Stimulated activated naive CD8-positive, alpha-beta T cell treated with anti-CD3 and anti-CD28 coated beads, Interleukin-15, amount 100 ng/mL, for 72 hours (primary cell): ENCODE measurements around the gene MYH9.
"Not testable (repeated sequence)": the region's sequence is repeated elsewhere in the genome, so short reads cannot be mapped to it uniquely, and the experiment has no call there.

ENCODE experiments used
- ATAC-seq: fragments of 150-1000 bp; cut with Tn5 transposase; 2 replicates; pipeline ENCODE4 v1.10.0; 2021; ENCODE audit warnings: mild to moderate bottlenecking, moderate library complexity
- DNase-seq, 2 donors: peaks; one replicate each; pipeline ENCODE4 v3.0.0; 2021 to 2022
- H3K27ac Mint-ChIP-seq, 2 donors: one replicate each; pipeline ENCODE4 v1.8.0; 2022; ENCODE audit warnings: mild to moderate bottlenecking in 2 of 2, mixed read lengths in 2 of 2, moderate library complexity in 2 of 2
- H3K27me3 Mint-ChIP-seq: one replicate; pipeline ENCODE4 v1.8.0; 2022; ENCODE audit warnings: mixed read lengths
- H3K4me1 Mint-ChIP-seq: one replicate; pipeline ENCODE4 v1.8.0; 2022; ENCODE audit warnings: mild to moderate bottlenecking, mixed read lengths
- H3K4me3 Mint-ChIP-seq, 2 donors: one replicate each; pipeline ENCODE4 v1.8.0; 2022; ENCODE audit warnings: mild to moderate bottlenecking in 2 of 2, mixed read lengths in 2 of 2, moderate library complexity in 1 of 2
- H3K9me3 Mint-ChIP-seq, 2 donors: one replicate each; pipeline ENCODE4 v1.8.0; 2022; ENCODE audit warnings: mixed read lengths in 2 of 2

The MYH9 gene

GRCh38 chr22:36251979-36252608 lies 135.7 kb downstream of the MYH9 start:
- Mint-ChIP-seq H3K9me3 (peaks cover 9 to 12% of the 10 kb centered on the region in 2 donors), H3K4me1 (peaks cover 55% of the 10 kb centered on the region), H3K27ac (peak overlapping the region in 1 of 2 donors; percentile 30), H3K4me3 (peak overlapping the region; percentile 89 to 96)
- not testable (repeated sequence) for ATAC-seq, DNase-seq, H3K27me3 Mint-ChIP-seq

DNA sequence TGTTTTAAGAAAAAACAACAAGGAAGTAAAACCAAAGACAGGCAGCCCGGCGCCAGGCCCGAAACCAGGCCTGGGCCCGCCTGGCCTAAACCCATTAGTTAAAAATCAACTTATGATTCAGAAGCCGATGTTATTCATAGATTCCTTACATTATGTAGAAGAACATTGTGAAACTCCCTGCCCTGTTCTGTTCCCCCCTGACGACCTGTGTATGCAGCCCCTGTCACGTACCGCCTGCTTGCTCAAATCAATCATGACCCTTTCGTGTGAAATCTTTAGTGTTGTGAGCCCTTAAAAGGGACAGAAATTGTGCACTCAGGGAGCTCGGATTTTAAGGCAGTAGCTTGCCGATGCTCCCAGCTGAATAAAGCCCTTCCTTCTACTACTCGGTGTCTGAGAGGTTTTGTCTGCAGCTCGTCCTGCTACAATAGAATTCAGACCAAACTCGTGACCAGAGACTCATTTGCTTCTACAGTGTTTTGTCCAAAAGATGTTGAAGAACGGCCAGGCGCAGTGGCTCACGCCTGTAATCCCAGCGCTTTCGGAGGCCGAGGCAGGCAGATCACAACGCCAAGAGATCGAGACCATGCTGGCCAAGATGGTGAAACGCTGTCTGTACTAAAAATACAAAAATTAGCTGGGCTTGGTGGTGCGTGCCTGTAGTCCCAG lies 137.3 kb downstream of the MYH9 start:
- Mint-ChIP-seq H3K9me3 (peaks cover 9 to 12% of the 10 kb centered on the region in 2 donors), H3K4me1 (peaks cover 38% of the 10 kb centered on the region)
- ATAC-seq, H3K4me3 Mint-ChIP-seq, H3K27me3 Mint-ChIP-seq, DNase-seq, H3K27ac Mint-ChIP-seq: not testable (repeated sequence)

- H3K4me1 Mint-ChIP-seq: peaks cover 26% of the 10 kb centered on the region
- H3K9me3 Mint-ChIP-seq: peaks cover 9 to 12% of the 10 kb centered on the region in 2 donors
These were observed 138.6 kb downstream of the MYH9 start for GRCh38 chr22:36249160-36249559.

GRCh38 chr22:36247955-36248354 lies 139.8 kb downstream of the MYH9 start:
- DNase-seq (no peak), ATAC-seq (no peak)
- H3K4me3 Mint-ChIP-seq: no peak overlapping the region
- H3K27me3 Mint-ChIP-seq: no peaks in the 10 kb centered on the region
- H3K4me1 Mint-ChIP-seq: peaks cover 14% of the 10 kb centered on the region
- no peak overlapping the region for H3K27ac Mint-ChIP-seq
- peaks cover 9 to 12% of the 10 kb centered on the region in 2 donors for H3K9me3 Mint-ChIP-seq

More at GRCh38 chr22:36249160-36249559, 138.6 kb downstream of the MYH9 start:
- Mint-ChIP-seq H3K27ac (no peak overlapping the region), H3K4me3 (no peak overlapping the region), H3K27me3 (no peaks in the 10 kb centered on the region)
- ATAC-seq (no peak), DNase-seq (no peak)

DNA sequence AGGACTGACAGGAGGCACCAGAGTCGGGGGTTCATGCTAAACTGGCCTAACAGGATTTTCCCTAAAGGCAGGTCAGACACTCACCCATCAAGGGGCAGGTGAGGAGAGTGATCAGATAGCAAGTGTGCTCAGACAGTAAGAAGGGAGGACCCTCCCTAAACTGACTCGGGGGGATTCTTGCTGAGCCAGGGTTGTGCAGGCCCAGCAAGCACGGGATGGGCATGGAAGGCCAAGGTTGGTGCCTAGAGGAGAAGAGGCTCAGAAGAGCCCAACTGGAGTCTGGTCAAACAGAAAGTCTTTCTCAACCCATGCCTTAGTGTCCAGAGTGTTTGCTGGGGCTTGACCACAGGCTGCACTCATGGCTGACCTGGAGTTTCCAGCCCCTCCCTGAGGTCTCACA lies 141.0 kb downstream of the MYH9 start:
- Mint-ChIP-seq H3K9me3 (peaks cover 12 to 14% of the 10 kb centered on the region in 2 donors), H3K4me1 (peaks cover 1% of the 10 kb centered on the region), H3K27ac (no peak overlapping the region), H3K27me3 (no peaks in the 10 kb centered on the region), H3K4me3 (no peak overlapping the region)
- ATAC-seq (no peak), DNase-seq (no peak)

DNA sequence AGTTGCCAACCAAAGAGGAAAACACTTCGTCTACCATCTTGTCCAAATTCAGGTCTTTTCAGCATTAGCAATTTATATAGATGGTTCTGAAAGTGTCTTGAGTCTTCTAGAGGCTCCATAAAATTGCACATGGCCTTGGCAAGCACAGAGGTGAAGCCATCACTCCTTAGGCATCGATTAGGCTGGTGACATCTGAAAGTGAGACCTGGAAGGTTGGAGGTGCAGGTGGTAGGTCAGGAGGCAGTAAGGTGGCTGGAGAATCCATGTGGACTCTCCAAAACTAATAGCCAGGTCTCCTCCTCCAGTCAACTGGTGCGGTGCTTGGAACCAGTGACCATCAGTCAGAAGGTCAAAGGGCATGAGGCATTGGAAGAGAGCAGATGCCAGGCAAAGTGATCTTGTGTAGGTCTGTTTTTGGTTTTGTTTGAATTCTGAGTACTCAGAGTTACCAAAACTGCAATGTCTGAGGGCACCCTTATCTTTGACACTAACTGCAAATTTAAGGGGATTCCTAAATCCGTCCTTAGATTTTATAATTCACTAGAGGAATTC lies 141.9 kb downstream of the MYH9 start:
- H3K4me1 Mint-ChIP-seq: no peaks in the 10 kb centered on the region
- DNase-seq (no peak), ATAC-seq (no peak)
- H3K4me3 Mint-ChIP-seq: no peak overlapping the region
- H3K27me3 Mint-ChIP-seq: no peaks in the 10 kb centered on the region
- no peak overlapping the region for H3K27ac Mint-ChIP-seq
- H3K9me3 Mint-ChIP-seq: peaks cover 12 to 14% of the 10 kb centered on the region in 2 donors

DNA sequence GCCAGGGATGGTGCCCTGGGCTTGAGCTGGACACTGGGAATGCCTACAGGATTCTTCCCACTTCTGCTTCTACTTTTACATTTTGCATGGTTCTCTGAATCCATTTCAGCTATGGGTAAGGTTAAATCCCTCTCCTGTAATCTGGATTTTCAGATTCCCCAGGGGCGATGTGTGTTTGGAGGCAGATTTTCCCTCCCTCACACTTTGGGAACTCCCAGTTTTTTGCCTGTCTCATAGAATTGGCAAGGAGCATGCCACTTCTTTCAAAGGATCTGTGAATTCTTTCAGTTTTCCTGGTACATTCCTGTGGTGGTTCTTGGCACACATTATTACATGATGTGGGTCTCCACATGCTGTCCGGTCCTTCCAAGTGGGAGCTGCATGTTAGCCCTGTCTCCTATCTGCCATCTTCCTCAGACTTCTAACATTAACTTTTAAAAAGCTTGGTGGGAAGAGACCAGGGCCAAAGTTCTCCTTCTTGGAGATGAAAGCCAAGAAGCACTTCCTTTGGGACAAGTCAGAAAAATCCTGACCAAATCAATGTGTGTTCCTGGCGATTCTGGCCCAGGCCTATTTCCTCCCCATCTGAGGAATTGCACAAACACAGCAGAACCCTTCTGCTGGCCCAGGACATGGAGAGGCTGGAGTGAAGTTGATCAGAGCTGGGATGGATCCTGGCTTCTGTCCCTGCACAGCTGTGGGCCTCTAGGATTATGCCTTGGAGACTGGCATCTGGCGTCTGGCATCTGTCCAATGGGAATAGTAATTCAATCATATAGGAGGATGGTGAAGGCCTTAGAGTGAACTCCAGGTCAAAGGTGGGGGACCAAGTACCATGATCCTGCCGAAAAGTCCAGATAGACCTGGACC lies 143.0 kb downstream of the MYH9 start:
- Mint-ChIP-seq H3K4me1 (peaks cover 5% of the 10 kb centered on the region), H3K9me3 (peaks cover 12 to 14% of the 10 kb centered on the region in 2 donors), H3K4me3 (no peak overlapping the region), H3K27ac (peak overlapping the region in 1 of 2 donors; percentile 79), H3K27me3 (no peaks in the 10 kb centered on the region)
- ATAC-seq (no peak), DNase-seq (no peak)

DNA sequence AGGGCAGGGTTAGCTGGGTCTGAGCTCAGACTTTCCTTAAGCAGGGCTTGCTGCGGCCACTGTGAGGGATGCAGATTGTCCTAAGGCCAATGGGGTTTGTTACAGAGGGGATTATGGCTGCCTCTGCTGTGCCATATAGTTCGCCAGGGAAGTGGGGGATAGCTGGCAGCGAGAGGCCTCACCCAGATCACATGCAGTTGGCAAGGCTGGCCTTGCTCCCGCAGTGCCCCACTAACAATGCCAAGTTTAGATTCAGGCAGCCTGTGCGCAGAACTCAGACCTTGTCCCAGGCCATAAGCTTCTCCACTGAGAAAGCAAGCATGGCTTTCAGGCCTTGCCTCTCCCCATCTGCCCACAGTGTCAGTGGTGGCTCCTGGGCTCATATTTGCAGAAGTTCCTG lies 143.8 kb downstream of the MYH9 start:
- Mint-ChIP-seq H3K4me3 (no peak overlapping the region), H3K4me1 (peaks cover 10% of the 10 kb centered on the region), H3K9me3 (peaks cover 12 to 14% of the 10 kb centered on the region in 2 donors), H3K27ac (no peak overlapping the region), H3K27me3 (no peaks in the 10 kb centered on the region)
- ATAC-seq: no peak
- no peak for DNase-seq

DNA sequence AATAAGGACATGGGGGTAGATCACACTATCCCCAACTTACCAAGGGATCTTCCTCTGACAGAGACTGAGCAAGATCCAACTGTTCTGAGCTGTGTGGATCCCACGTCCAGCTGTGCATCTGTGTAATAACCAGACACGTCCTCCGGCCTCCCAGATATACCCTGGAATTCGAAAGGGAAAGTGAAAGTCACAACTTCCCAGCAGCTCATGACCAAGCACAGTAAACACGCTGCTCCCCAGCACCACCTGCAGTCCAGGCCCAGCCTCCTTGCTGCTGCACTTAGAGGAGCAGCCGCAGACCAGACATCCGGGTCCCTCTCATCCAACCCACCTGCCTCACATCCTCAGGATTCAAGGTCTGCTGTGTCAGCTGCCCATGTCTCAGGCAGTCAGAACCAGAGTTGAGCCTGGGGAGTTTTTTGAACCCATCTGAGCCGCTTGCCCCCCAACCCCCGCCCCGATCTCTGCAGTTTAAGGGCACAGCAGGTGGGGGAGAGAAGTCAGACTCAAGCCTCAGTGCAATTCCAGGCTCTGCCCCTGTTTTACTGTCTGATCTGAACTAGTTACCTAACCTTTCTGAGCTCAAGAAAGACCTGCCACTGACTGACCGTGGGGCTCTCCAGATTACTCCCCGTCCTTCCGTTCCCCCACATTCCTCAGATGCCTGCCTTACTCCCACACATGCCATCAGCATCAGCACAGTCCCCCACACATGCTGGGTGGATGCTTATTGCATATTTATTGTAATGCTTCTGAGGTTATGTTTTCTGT lies 148.2 kb downstream of the MYH9 start, which contains the start of gene APOL2:
Gene APOL2, minus strand, starts transcription at position 127 of the 771 bp plus-strand sequence. CDS start 6,365 bp downstream, outside the sequence.
- ATAC-seq (peak; percentile 99), DNase-seq (peak; percentile 75 to 89)
- H3K27me3 Mint-ChIP-seq: no peaks in the 10 kb centered on the region
- H3K4me3 Mint-ChIP-seq: peak within 1 kb of the TSS; percentile 88 to 94
- peaks cover 48% of the 10 kb centered on the region for H3K4me1 Mint-ChIP-seq
- peak within 1 kb of the TSS; percentile 95 to 98 for H3K27ac Mint-ChIP-seq
- peaks cover 14% of the 10 kb centered on the region in 2 donors for H3K9me3 Mint-ChIP-seq

DNA sequence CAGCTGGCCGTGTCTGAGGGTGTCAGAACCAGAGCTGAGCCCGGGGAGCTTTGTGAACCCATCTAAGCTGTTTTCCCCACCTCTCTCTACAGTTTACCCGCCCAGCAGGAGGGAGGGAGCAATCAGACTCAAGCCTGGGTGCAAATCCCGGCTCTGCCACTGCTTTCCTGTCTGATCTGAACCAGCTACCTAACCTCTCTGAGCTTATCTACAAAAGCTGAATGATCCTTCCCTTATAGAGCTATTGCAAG lies 148.7 kb downstream of the MYH9 start:
- ATAC-seq (no peak), DNase-seq (no peak)
- peak overlapping the region; percentile 95 to 98 for H3K27ac Mint-ChIP-seq
- H3K4me1 Mint-ChIP-seq: peaks cover 54% of the 10 kb centered on the region
- H3K27me3 Mint-ChIP-seq: no peaks in the 10 kb centered on the region
- peaks cover 14% of the 10 kb centered on the region in 2 donors for H3K9me3 Mint-ChIP-seq
- H3K4me3 Mint-ChIP-seq: peak overlapping the region; percentile 88 to 94

- Mint-ChIP-seq H3K27me3 (no peaks in the 10 kb centered on the region), H3K4me1 (peaks cover 59% of the 10 kb centered on the region), H3K27ac (peak overlapping the region; percentile 95 to 98), H3K9me3 (peaks cover 14% of the 10 kb centered on the region in 2 donors), H3K4me3 (peak overlapping the region; percentile 88 to 94)
- DNase-seq: no peak
- peak; percentile 1 for ATAC-seq
These were observed 149.2 kb downstream of the MYH9 start for GRCh38 chr22:36238373-36239149.

- Mint-ChIP-seq H3K27me3 (no peaks in the 10 kb centered on the region), H3K27ac (peak overlapping the region; percentile 90 to 98), H3K4me3 (peak overlapping the region; percentile 88 to 94), H3K9me3 (peaks cover 12 to 14% of the 10 kb centered on the region in 2 donors), H3K4me1 (peaks cover 63% of the 10 kb centered on the region)
- DNase-seq (no peak), ATAC-seq (peak; percentile 5)
These were observed 150.1 kb downstream of the MYH9 start for GRCh38 chr22:36237462-36238372.
